ENCODE measurements around the gene DOCK10.
"Not testable (repeated sequence)": the region's sequence is repeated elsewhere in the genome, so short reads cannot be mapped to it uniquely, and the experiment has no call there.

The DOCK10 gene

GRCh38 chr2:224927011-224927410, 115.3 kb downstream of the DOCK10 start:
- peak overlapping the region; percentile 38 for H3K27ac ChIP-seq
- no peak for DNase-seq (ENCODE audit: low read depth, low spot score)

GRCh38 chr2:224925810-224926100, 116.5 kb downstream of the DOCK10 start:
- peak overlapping the region; percentile 38 for H3K27ac ChIP-seq
- DNase-seq (ENCODE audit: low read depth, low spot score), result no peak

- H3K27ac ChIP-seq, result peak overlapping the region; percentile 38
- DNase-seq (ENCODE audit: low read depth, low spot score), result no peak
These were observed 117.0 kb downstream of the DOCK10 start for GRCh38 chr2:224925061-224925809.

DNA sequence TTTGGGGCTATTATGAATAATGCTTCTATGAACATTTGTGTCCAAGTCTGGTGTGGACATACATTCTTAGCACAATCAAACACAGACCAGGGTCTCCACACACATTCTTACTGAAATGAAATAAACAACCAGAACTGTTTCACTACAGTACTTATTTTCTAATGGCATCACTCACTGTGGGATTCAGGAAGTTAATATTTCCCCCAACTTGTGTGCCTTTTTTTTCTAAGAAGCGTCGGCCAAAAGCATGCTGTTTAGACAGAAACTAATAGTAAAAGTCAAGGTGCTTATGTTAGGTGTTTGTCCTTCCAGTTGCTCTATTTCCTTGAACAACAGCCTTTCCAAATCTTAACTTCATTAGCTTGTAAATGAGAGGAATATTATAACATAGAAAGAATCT, 117.6 kb downstream of the DOCK10 start:
- H3K27ac ChIP-seq, result no peak overlapping the region
- DNase-seq (ENCODE audit: low read depth, low spot score), result no peak

- no peak overlapping the region for H3K27ac ChIP-seq
- no peak for DNase-seq (ENCODE audit: low read depth, low spot score)
These were observed 120.0 kb downstream of the DOCK10 start for GRCh38 chr2:224922142-224922727.

DNA sequence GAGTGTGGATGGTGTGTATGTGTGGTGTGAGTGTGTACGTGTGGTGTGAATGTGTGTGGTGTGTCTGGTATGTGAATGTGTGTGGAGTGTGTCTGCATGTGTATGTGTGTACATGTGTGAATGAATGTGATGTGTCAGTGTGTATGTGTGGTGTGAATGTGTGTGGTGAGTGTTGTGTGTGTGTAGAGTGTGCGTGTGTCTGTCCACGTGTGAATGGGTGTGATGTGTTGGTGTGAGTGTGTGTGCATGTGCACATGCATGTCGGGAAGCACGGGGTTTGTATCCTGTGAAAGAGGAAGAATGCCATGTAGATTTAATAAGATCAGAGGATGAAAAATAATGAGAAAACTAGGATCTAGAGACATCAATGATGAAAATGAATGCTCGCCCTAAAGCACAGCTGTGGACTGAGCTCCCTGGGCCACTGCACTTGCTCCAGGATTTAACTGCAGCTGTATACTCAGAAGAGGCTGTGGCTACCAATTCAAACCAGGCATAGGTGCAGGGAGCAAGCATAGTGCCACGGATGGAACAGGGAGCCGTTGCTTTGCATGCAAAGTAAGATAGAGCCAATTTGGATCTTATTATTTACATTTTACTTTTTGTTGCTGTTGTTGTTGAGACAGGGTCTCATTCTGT, 122.7 kb downstream of the DOCK10 start:
- no peak overlapping the region for H3K27ac ChIP-seq
- DNase-seq (ENCODE audit: low read depth, low spot score), result no peak

GRCh38 chr2:224918626-224919471, 123.4 kb downstream of the DOCK10 start:
- H3K27ac ChIP-seq, result no peak overlapping the region
- DNase-seq (ENCODE audit: low read depth, low spot score), result no peak

GRCh38 chr2:224917246-224917645, 125.0 kb downstream of the DOCK10 start:
- not testable (repeated sequence) for H3K27ac ChIP-seq; DNase-seq (ENCODE audit: low read depth, low spot score)

GRCh38 chr2:224915136-224915535, 127.1 kb downstream of the DOCK10 start:
- no peak overlapping the region for H3K27ac ChIP-seq
- DNase-seq (ENCODE audit: low read depth, low spot score), result no peak

- H3K27ac ChIP-seq, result no peak overlapping the region
These were observed 131.7 kb downstream of the DOCK10 start for GRCh38 chr2:224910574-224910925.

GRCh38 chr2:224909885-224910573, 132.2 kb downstream of the DOCK10 start:
- DNase-seq (ENCODE audit: low read depth, low spot score), result peak; percentile 50
- H3K27ac ChIP-seq, result no peak overlapping the region

More at GRCh38 chr2:224910574-224910925, 131.7 kb downstream of the DOCK10 start:
- DNase-seq (ENCODE audit: low read depth, low spot score), result no peak

GRCh38 chr2:224908818-224909217, 133.4 kb downstream of the DOCK10 start:
- no peak for DNase-seq (ENCODE audit: low read depth, low spot score)
- H3K27ac ChIP-seq, result no peak overlapping the region

DNA sequence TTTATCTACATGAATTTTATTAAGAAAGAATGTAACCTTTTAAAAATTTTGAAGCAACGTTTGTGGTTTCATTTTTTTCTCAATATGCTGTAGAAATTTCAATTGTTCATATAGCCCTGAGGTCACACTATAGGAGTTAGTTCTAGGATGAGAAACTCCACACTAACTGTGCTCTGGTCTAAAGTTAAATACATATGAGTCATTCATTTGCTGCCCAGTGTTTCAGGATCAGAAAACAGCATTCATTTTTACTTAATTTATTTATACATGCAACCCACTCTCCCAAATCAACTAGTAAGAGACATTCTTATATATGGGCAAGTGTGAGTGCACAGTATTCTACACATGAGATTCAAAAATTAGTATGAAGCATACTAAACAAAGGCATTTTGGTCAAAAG, 137.9 kb downstream of the DOCK10 start:
- H3K27ac ChIP-seq, result no peak overlapping the region
- DNase-seq (ENCODE audit: low read depth, low spot score), result no peak

GRCh38 chr2:224903621-224904020, 138.6 kb downstream of the DOCK10 start:
- DNase-seq (ENCODE audit: low read depth, low spot score), result no peak
- H3K27ac ChIP-seq, result no peak overlapping the region

- DNase-seq (ENCODE audit: low read depth, low spot score), result no peak
- H3K27ac ChIP-seq, result no peak overlapping the region
These were observed 141.1 kb downstream of the DOCK10 start for GRCh38 chr2:224901121-224901676.

DNA sequence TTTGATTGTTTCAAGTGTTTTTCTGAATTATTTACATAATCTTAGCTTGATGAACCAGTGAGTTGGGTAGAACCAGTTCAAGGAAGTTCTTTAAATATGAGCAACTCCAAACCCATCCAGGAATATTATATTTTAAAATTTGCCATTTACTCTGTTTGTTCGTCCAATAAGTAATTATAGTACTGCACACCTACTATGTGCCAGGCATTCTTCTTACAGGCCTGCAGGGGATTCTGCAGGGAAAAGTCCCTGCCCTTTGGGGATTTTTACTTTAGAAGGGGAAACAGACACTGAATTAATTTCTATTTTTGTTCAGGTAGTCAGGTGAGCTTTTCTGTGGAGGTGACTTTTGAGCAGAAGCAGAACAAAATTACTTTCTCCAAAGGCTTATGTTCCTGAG, 146.9 kb downstream of the DOCK10 start:
- H3K27ac ChIP-seq, result no peak overlapping the region
- DNase-seq (ENCODE audit: low read depth, low spot score), result no peak

DNA sequence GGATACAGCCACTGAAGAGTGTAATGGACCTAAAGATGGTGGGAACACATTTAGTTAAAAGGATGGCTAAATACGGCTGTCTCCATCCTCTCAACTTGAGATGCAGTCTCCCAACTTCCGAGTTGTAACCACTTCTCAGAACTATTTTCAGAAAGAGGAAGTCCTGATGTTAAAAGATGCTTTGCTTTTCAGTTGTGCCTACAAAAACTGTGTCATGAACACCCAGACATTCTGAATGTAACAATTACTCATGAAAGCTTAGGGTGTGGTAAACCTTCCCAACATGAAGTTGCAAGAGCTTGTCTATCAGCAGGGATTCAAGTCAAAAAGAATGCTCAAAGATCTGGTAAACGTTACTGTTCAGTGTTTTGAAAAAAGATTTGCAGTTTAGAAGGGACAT, 147.9 kb downstream of the DOCK10 start:
- DNase-seq (ENCODE audit: low read depth, low spot score), result no peak
- no peak overlapping the region for H3K27ac ChIP-seq

DNA sequence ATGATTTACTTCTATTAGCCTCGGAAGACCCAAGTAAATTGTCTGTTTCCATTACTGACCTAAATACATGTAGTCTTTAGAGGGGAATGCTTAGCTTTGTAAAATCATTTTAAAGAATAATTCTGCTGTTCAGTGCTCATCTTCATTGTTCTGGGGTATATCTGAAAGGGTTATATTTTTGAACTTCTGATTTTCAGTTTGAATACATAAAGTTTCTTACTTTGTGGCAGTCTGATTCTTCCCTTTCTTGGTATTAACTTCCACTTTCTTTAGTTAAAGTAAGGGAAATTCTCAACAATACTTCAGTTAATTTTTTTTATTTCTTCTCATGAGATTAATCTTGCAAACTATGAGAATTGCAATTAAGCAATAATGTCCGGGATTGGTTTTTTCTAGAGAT, 148.4 kb downstream of the DOCK10 start:
- DNase-seq (ENCODE audit: low read depth, low spot score), result no peak
- no peak overlapping the region for H3K27ac ChIP-seq

DNA sequence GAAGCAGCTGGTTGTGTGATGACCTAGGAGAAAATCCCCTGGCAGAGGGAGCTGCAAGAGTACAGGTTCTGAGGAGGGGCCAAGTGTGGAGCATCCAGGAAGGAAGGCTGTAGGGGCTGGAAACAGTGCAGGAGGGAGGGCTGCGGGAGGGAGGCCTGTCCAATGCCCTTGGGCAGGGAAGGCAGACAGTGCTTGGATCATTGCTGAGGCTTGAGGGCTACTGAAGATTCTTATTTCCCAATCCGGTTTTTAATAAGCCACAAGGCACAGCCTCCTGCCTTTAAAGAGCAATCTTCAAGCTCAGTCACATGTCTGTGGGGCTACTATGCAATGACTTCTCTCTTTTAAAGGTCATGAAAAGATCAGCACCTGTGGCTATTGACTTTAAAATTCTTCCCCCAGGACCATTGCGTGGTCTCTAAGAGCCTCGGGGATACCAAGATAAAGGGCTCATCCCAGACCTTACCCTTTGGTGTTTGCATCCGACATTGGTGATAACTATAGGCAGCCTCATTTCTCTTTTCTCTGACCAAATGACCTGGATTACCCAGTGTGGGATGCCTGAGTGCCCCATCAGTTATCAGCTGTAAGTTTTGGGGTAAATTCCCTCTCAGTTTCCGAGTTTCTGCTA, 149.6 kb downstream of the DOCK10 start:
- no peak for DNase-seq (ENCODE audit: low read depth, low spot score)
- H3K27ac ChIP-seq, result no peak overlapping the region

GRCh38 chr2:224890372-224890771, 151.9 kb downstream of the DOCK10 start:
- no peak for DNase-seq (ENCODE audit: low read depth, low spot score)
- no peak overlapping the region for H3K27ac ChIP-seq

Measured in epithelial cell of prostate (primary cell).